Glutamatergic neuron (in vitro differentiated cells): ENCODE measurements around the gene NUP93. TPM values are rescaled to one million over a fixed set of nuclear protein-coding genes. Genes with fewer than 3 reads are reported as not detected.

ENCODE experiments used
- DNase-seq: peaks from one replicate; pipeline ENCODE4 v3.0.0; 2022
- H3K27ac Mint-ChIP-seq: one replicate; pipeline ENCODE4 v1.8.0; 2020; ENCODE audit warnings: mild to moderate bottlenecking, mixed read lengths, inconsistent platforms; ENCODE audit not compliant: unreplicated experiment
- H3K27me3 Mint-ChIP-seq: one replicate; pipeline ENCODE4 v1.8.0; 2020; ENCODE audit warnings: mild to moderate bottlenecking, moderate library complexity, mixed read lengths, inconsistent platforms; ENCODE audit not compliant: unreplicated experiment
- H3K36me3 Mint-ChIP-seq: one replicate; pipeline ENCODE4 v1.8.0; 2020; ENCODE audit warnings: mild to moderate bottlenecking, mixed read lengths, inconsistent platforms; ENCODE audit not compliant: unreplicated experiment
- H3K4me1 Mint-ChIP-seq: one replicate; pipeline ENCODE4 v1.8.0; 2020; ENCODE audit warnings: mild to moderate bottlenecking, low read depth, mixed read lengths, inconsistent platforms; ENCODE audit not compliant: unreplicated experiment
- H3K4me3 Mint-ChIP-seq: one replicate; pipeline ENCODE4 v1.8.0; 2020; ENCODE audit warnings: mild to moderate bottlenecking, mixed read lengths, inconsistent platforms; ENCODE audit not compliant: unreplicated experiment
- H3K9me3 Mint-ChIP-seq: one replicate; pipeline ENCODE4 v1.8.0; 2020; ENCODE audit warnings: mild to moderate bottlenecking, moderate library complexity, mixed read lengths, inconsistent platforms; ENCODE audit not compliant: unreplicated experiment
- total RNA-seq: library from RNA; stranded (reverse); fragmentation: NEBNext Ultra II Directional; extraction: Animal tissue kit (Norgen Biotek cat#: 25700); gene quantifications from one replicate; pipeline ENCODE4 v1.2.1, GENCODE V29; 2021; ENCODE audit not compliant: unreplicated experiment
- TF ChIP-seq, protein P1 (sequence below): fragments of 200-600 bp; sonication (generic); IDR thresholded peaks from one replicate; pipeline ENCODE4 v1.5.0; 2021; ENCODE audit not compliant: partially characterized antibody, unreplicated experiment

The NUP93 gene
- total RNA-seq, 1 donor from 2014 or later = 84.1 TPM

GRCh38 chr16:56878282-56878854, 148.4 kb downstream of the NUP93 start:
- no peaks in the 10 kb centered on the region for H3K4me1 Mint-ChIP-seq
- no peaks in the 10 kb centered on the region for H3K27me3 Mint-ChIP-seq
- no peak overlapping the region for H3K27ac Mint-ChIP-seq
- H3K9me3 Mint-ChIP-seq = peaks cover 3% of the 10 kb centered on the region
- no peak for DNase-seq
- no peaks in the 10 kb centered on the region for H3K36me3 Mint-ChIP-seq
- TF ChIP-seq, protein P1, sequence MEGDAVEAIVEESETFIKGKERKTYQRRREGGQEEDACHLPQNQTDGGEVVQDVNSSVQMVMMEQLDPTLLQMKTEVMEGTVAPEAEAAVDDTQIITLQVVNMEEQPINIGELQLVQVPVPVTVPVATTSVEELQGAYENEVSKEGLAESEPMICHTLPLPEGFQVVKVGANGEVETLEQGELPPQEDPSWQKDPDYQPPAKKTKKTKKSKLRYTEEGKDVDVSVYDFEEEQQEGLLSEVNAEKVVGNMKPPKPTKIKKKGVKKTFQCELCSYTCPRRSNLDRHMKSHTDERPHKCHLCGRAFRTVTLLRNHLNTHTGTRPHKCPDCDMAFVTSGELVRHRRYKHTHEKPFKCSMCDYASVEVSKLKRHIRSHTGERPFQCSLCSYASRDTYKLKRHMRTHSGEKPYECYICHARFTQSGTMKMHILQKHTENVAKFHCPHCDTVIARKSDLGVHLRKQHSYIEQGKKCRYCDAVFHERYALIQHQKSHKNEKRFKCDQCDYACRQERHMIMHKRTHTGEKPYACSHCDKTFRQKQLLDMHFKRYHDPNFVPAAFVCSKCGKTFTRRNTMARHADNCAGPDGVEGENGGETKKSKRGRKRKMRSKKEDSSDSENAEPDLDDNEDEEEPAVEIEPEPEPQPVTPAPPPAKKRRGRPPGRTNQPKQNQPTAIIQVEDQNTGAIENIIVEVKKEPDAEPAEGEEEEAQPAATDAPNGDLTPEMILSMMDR = no peak
- H3K4me3 Mint-ChIP-seq = no peak overlapping the region

DNA sequence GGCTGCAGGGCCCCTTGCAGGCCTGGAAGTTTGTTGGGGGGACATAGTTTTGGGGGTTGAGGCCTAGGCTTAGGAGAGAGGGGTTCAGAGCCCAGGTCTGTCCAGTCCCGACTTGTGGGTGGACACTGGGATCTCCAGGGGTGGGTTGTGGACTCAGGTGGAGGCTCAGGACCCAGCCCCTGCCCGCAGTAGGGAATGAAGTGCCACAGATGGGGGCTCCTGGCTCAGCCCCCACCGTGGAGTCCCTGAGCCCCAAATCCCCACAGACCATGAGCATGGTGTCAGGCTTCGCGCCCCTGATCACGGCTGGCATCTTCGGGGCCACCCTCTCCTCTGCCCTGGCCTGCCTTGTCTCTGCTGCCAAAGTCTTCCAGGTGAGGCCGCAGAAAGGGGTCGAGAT, 149.3 kb downstream of the NUP93 start:
- Mint-ChIP-seq H3K9me3 (peaks cover 3% of the 10 kb centered on the region), H3K4me3 (no peak overlapping the region), H3K27ac (no peak overlapping the region), H3K4me1 (no peaks in the 10 kb centered on the region), H3K36me3 (no peaks in the 10 kb centered on the region), H3K27me3 (no peaks in the 10 kb centered on the region)
- DNase-seq = no peak
- TF ChIP-seq, protein P1 = no peak

GRCh38 chr16:56880176-56880575, 150.2 kb downstream of the NUP93 start:
- Mint-ChIP-seq H3K4me1 (no peaks in the 10 kb centered on the region), H3K4me3 (no peak overlapping the region), H3K36me3 (no peaks in the 10 kb centered on the region), H3K27me3 (no peaks in the 10 kb centered on the region), H3K27ac (no peak overlapping the region), H3K9me3 (peaks cover 3% of the 10 kb centered on the region)
- DNase-seq = no peak
- TF ChIP-seq, protein P1 = no peak

DNA sequence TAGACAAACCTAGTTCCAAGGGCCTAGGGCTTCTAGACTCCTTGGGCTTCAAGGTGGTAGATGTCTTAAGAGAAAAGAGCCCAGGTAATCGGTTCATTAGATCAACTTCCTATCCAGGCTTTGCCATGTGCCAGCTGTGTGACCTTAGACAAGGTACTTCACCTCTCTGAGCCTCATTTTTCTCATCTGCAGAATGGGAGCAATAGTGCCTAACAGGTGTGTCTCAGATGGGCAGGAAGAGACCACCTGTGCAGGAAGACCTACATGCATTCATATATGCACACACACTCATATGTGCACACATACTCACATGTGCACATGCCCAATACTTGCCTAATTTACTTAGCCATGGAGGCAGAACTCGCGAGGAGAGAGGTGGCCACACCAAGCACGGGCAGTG, 150.8 kb downstream of the NUP93 start:
- H3K9me3 Mint-ChIP-seq = peaks cover 5% of the 10 kb centered on the region
- no peak for DNase-seq
- H3K27me3 Mint-ChIP-seq = no peaks in the 10 kb centered on the region
- no peak overlapping the region for H3K27ac Mint-ChIP-seq
- peaks cover 4% of the 10 kb centered on the region for H3K36me3 Mint-ChIP-seq
- no peaks in the 10 kb centered on the region for H3K4me1 Mint-ChIP-seq
- H3K4me3 Mint-ChIP-seq = no peak overlapping the region
- TF ChIP-seq, protein P1 = no peak

GRCh38 chr16:56882077-56882800, 152.3 kb downstream of the NUP93 start:
- H3K4me3 Mint-ChIP-seq = no peak overlapping the region
- no peak overlapping the region for H3K27ac Mint-ChIP-seq
- TF ChIP-seq, protein P1 = no peak

More at GRCh38 chr16:56882077-56882800, 152.3 kb downstream of the NUP93 start:
- Mint-ChIP-seq H3K36me3 (peaks cover 4% of the 10 kb centered on the region), H3K4me1 (no peaks in the 10 kb centered on the region), H3K9me3 (peaks cover 10% of the 10 kb centered on the region), H3K27me3 (peaks cover 2% of the 10 kb centered on the region)
- DNase-seq = no peak
